Smooth muscle cell (in vitro differentiated cells): ENCODE measurements around the gene CMSS1. TPM values are rescaled to one million over a fixed set of nuclear protein-coding genes. Genes with fewer than 3 reads are reported as not detected.

Experiments used
- DNase-seq: peaks from one replicate; lab custom pipeline; 2025; ENCODE audit not compliant: unreplicated experiment; lab: John Stamatoyannopoulos, UW
- H2AFZ ChIP-seq: fragments of 200-600 bp; sonication (generic); 2 replicates; pipeline ENCODE4 v1.6.0; 2016; ENCODE audit warnings: antibody characterized with exemption, low read depth, mild to moderate bottlenecking
- H3F3A ChIP-seq: fragments of 200-600 bp; sonication (generic); 2 replicates; pipeline ENCODE4 v1.6.0; 2017; ENCODE audit warnings: antibody characterized with exemption, low read depth
- H3K27ac ChIP-seq: fragments of 200-600 bp; sonication (generic); 2 replicates; pipeline ENCODE4 v1.5.1; 2016; ENCODE audit warnings: low read depth, mild to moderate bottlenecking
- H3K27me3 ChIP-seq: fragments of 200-600 bp; sonication (generic); 2 replicates; pipeline ENCODE4 v1.6.1; 2016; ENCODE audit warnings: low read depth, mild to moderate bottlenecking
- H3K36me3 ChIP-seq: fragments of 200-600 bp; sonication (generic); 2 replicates; pipeline ENCODE4 v1.5.1; 2016; ENCODE audit warnings: low read depth
- H3K4me1 ChIP-seq: fragments of 200-600 bp; sonication (generic); 2 replicates; pipeline ENCODE4 v1.5.1; 2016; ENCODE audit warnings: low read depth
- H3K4me2 ChIP-seq: fragments of 200-600 bp; sonication (generic); 2 replicates; pipeline ENCODE4 v1.6.0; 2016; ENCODE audit warnings: mild to moderate bottlenecking
- H3K4me3 ChIP-seq: fragments of 200-600 bp; sonication (generic); 2 replicates; pipeline ENCODE4 v1.5.1; 2016; ENCODE audit warnings: mild to moderate bottlenecking
- H3K79me2 ChIP-seq: fragments of 200-600 bp; sonication (generic); 2 replicates; pipeline ENCODE4 v1.6.0; 2016; ENCODE audit warnings: low read depth, mild to moderate bottlenecking
- H3K9ac ChIP-seq: fragments of 200-600 bp; sonication (generic); 2 replicates; pipeline ENCODE4 v1.6.0; 2016; ENCODE audit warnings: low read depth
- H3K9me3 ChIP-seq: fragments of 200-600 bp; sonication (generic); replicated peaks from 2 replicates; pipeline ENCODE4 v1.5.1; 2016; ENCODE audit warnings: low read depth
- H4K20me1 ChIP-seq: fragments of 200-600 bp; sonication (generic); 2 replicates; pipeline ENCODE4 v1.6.0; 2016; ENCODE audit warnings: low read depth
- WGBS: methylation state at CpG from one replicate; pipeline ENCODE4 v1.1.7; 2016; ENCODE audit warnings: low lambda C conversion rate; 5-methylcytosine and 5-hydroxymethylcytosine counted together
- polyA plus RNA-seq: library from polyadenylated mRNA; unstranded; fragments of >200 nt; fragmentation: Nextera tagmentation; extraction: Ambion mirVana; gene quantifications from 2 replicates; pipeline ENCODE4 v1.2.1, GENCODE V29; 2016
- total RNA-seq: library from RNA; depleted of rRNA; stranded (reverse); fragments of >200 nt; gene quantifications from 2 replicates; pipeline ENCODE4 v1.2.3, GENCODE V29; 2014
- TF ChIP-seq, protein P1 (sequence below): fragments of 200-600 bp; sonication (generic); IDR thresholded peaks from 2 replicates; pipeline ENCODE4 v1.5.1; 2017; ENCODE audit warnings: borderline replicate concordance, mild to moderate bottlenecking, antibody characterized with exemption; ENCODE audit not compliant: insufficient read depth, poor library complexity, severe bottlenecking

CMSS1 gene
- total and polyA plus RNA-seq, 2 experiments from 2014 or later, result 19.2 to 24.1 TPM

DNA sequence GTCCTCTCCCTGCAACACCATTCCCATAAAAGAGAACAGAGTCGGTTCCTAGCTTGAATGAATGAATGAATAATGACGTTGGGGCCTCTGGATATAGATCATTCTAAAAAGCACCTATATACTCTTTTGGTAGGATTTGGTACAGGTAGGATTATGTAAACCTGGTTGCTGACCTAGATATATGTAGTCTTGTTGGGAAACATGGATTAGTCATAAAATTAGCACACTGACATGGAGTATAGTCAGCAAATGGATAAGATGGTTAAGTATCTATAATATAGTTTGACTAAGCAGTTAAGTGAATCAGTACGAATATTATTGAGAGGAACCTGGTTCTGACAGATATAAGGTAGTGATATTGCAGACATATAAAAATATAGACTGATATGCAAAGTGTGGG, 154.1 kb downstream of the CMSS1 start:
- WGBS, result 95% methylated on average over 3 of the region's 3 CpGs
- no peak for DNase-seq
- no peak overlapping the region for H3K9ac ChIP-seq
- H4K20me1 ChIP-seq, result no peaks in the 10 kb centered on the region
- H3K36me3 ChIP-seq, result no peaks in the 10 kb centered on the region
- no peaks in the 10 kb centered on the region for H3K79me2 ChIP-seq
- no peak overlapping the region for H3K4me3 ChIP-seq
- no peaks in the 10 kb centered on the region for H3K9me3 ChIP-seq
- no peak overlapping the region for H3K4me2 ChIP-seq
- no peak overlapping the region for H2AFZ ChIP-seq
- no peak overlapping the region for H3K27ac ChIP-seq
- H3K27me3 ChIP-seq, result no peaks in the 10 kb centered on the region
- H3F3A ChIP-seq, result no peaks in the 10 kb centered on the region
- TF ChIP-seq, protein P1, sequence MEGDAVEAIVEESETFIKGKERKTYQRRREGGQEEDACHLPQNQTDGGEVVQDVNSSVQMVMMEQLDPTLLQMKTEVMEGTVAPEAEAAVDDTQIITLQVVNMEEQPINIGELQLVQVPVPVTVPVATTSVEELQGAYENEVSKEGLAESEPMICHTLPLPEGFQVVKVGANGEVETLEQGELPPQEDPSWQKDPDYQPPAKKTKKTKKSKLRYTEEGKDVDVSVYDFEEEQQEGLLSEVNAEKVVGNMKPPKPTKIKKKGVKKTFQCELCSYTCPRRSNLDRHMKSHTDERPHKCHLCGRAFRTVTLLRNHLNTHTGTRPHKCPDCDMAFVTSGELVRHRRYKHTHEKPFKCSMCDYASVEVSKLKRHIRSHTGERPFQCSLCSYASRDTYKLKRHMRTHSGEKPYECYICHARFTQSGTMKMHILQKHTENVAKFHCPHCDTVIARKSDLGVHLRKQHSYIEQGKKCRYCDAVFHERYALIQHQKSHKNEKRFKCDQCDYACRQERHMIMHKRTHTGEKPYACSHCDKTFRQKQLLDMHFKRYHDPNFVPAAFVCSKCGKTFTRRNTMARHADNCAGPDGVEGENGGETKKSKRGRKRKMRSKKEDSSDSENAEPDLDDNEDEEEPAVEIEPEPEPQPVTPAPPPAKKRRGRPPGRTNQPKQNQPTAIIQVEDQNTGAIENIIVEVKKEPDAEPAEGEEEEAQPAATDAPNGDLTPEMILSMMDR, result no peak
- H3K4me1 ChIP-seq, result no peaks in the 10 kb centered on the region

DNA sequence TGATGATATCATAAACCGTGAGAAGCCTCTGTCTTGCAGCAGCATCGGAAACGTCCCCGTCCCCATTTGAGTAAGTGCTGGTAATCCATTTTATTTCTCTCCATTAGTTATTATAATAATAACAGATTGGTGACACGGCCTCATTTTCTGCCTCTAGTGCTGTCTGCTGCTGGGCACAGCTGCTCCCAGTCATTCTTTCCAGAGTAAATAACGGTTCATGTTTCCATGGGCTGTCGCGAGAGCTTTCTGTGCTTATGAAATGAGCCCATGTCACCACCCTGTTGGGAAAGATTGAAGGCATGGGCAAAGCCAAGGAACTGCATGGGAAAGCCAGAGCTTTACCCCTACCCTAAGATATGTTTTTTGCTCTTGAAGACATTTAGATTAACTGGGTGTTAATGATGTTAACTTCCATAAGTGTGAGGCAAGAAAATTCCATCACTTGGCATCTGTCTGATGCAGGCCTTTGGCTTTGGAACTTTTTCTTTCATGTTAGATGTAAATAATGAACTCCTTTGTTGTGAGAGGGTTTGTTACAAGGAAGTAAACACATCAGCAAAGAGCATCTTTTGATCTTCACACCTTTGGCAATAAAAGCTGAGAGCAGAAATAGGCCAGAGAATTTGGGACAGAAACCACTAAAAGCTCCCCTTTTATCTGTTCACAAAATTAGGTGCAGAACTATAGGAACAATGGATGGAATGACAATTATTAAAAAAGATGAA, 154.9 kb downstream of the CMSS1 start:
- 88% methylated on average over 8 of the region's 8 CpGs for WGBS
- DNase-seq, result no peak
- Histone ChIP-seq H3K9me3 (no peaks in the 10 kb centered on the region), H3K27ac (no peak overlapping the region), H3K4me3 (no peak overlapping the region), H3K36me3 (no peaks in the 10 kb centered on the region), H3K79me2 (no peaks in the 10 kb centered on the region), H3K4me1 (no peaks in the 10 kb centered on the region), H3F3A (no peaks in the 10 kb centered on the region), H4K20me1 (no peaks in the 10 kb centered on the region), H2AFZ (no peak overlapping the region), H3K27me3 (no peaks in the 10 kb centered on the region), H3K4me2 (no peak overlapping the region), H3K9ac (no peak overlapping the region)
- TF ChIP-seq, protein P1, result no peak

DNA sequence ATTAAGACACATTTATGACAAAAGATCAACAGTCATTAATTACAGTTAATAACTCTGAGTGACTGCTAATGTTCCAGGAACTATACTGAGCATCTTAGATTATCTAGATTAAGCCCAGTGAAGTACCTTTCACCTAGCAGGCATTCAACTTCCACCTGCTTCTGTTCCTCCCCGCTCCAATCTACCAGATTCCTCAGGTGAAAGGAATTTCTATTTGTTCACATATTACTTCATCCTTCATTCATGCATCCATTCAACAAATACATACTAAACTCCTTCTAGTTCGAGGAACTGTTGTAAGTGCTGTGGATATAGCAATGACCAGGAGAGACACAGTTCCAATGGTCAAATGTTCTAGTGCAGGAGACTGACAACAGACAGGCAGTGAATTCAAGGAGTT, 157.3 kb downstream of the CMSS1 start:
- no peak overlapping the region for H3K27ac ChIP-seq
- H2AFZ ChIP-seq, result no peak overlapping the region
- H3F3A ChIP-seq, result no peaks in the 10 kb centered on the region
- TF ChIP-seq, protein P1, result no peak
- no peak for DNase-seq
- H3K4me2 ChIP-seq, result no peak overlapping the region
- 87% methylated on average over 2 of the region's 2 CpGs for WGBS
- H4K20me1 ChIP-seq, result no peaks in the 10 kb centered on the region
- H3K4me1 ChIP-seq, result no peaks in the 10 kb centered on the region
- no peak overlapping the region for H3K4me3 ChIP-seq
- no peaks in the 10 kb centered on the region for H3K27me3 ChIP-seq
- H3K9ac ChIP-seq, result no peak overlapping the region
- no peaks in the 10 kb centered on the region for H3K36me3 ChIP-seq
- no peaks in the 10 kb centered on the region for H3K9me3 ChIP-seq
- no peaks in the 10 kb centered on the region for H3K79me2 ChIP-seq

DNA sequence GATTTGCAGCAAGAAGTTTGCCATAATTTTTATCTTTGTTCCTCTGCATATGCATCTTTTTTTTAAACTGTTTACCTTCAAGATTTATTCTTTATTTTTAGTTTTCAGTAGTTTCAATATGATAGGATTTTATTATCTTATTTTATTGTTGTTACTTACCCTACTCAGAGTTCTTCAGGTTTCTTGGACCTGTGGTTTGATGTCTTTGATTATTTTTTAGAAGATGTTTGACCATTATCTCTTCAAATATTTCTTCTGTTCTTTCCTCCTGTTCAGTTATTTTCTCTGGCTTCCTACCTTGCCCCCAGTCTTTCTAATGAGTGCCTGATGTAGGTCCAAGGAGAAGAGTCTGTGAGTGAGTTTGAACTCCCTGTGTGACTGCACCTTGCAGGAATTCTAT, 158.9 kb downstream of the CMSS1 start:
- no peaks in the 10 kb centered on the region for H3K9me3 ChIP-seq
- H3K9ac ChIP-seq, result no peak overlapping the region
- no peaks in the 10 kb centered on the region for H3K4me1 ChIP-seq
- TF ChIP-seq, protein P1, result no peak
- H3K79me2 ChIP-seq, result no peaks in the 10 kb centered on the region
- DNase-seq, result no peak
- H3K4me2 ChIP-seq, result no peak overlapping the region
- H2AFZ ChIP-seq, result no peak overlapping the region
- no peaks in the 10 kb centered on the region for H3K36me3 ChIP-seq
- H3F3A ChIP-seq, result no peaks in the 10 kb centered on the region
- no peak overlapping the region for H3K27ac ChIP-seq
- H3K4me3 ChIP-seq, result no peak overlapping the region
- no peaks in the 10 kb centered on the region for H4K20me1 ChIP-seq
- H3K27me3 ChIP-seq, result no peaks in the 10 kb centered on the region
